BE2C (cell line): ENCODE data around the gene LEFTY1.

Experiments used
- DNase-seq: peaks from one replicate; pipeline ENCODE4 v3.0.0-alpha.2; 2020
- H3K27me3 ChIP-seq: fragments of 250-450 bp; sonication (Bioruptor Pico); 2 replicates; pipeline ENCODE4 v1.5.1; 2020; ENCODE audit warnings: mild to moderate bottlenecking
- H3K36me3 ChIP-seq: fragments of 250-450 bp; sonication (Bioruptor Pico); 2 replicates; pipeline ENCODE4 v1.5.1; 2020; ENCODE audit warnings: mild to moderate bottlenecking
- H3K4me1 ChIP-seq: fragments of 250-450 bp; sonication (Bioruptor Pico); 2 replicates; pipeline ENCODE4 v1.5.1; 2020
- H3K4me3 ChIP-seq: 2 replicates; pipeline ENCODE4 v1.5.1; 2011; ENCODE audit warnings: low read depth, low read length
- H3K9me3 ChIP-seq: fragments of 250-450 bp; sonication (Bioruptor Pico); 2 replicates; pipeline ENCODE4 v1.5.1; 2020
- TF ChIP-seq, protein P1 (sequence below): IDR thresholded peaks from 2 replicates; pipeline ENCODE4 v1.5.1; 2012; ENCODE audit warnings: mild to moderate bottlenecking, low read depth, low read length

LEFTY1 gene

DNA sequence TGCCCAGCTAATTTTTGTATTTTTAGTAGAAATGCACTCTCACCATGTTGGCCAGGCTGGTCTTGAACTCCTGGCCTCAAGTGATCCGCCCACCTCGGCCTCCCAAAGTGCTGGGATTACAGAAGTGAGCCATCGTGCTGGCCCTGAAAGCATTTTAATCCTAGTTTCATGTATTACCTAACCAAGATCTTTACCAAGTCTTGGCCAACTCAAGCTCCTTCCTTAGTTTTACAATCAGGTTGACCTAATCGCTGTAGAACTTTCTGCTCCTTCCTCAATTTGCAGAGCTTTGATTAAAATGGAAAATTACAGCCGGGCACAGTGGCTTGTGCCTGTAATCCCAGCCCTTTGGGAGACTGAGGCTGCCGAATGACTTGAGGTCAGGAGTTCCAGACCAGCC is 3.6 kb downstream of the LEFTY1 start:
- no peak overlapping the region for H3K4me3 ChIP-seq
- H3K4me1 ChIP-seq, result no peaks in the 10 kb centered on the region

DNA sequence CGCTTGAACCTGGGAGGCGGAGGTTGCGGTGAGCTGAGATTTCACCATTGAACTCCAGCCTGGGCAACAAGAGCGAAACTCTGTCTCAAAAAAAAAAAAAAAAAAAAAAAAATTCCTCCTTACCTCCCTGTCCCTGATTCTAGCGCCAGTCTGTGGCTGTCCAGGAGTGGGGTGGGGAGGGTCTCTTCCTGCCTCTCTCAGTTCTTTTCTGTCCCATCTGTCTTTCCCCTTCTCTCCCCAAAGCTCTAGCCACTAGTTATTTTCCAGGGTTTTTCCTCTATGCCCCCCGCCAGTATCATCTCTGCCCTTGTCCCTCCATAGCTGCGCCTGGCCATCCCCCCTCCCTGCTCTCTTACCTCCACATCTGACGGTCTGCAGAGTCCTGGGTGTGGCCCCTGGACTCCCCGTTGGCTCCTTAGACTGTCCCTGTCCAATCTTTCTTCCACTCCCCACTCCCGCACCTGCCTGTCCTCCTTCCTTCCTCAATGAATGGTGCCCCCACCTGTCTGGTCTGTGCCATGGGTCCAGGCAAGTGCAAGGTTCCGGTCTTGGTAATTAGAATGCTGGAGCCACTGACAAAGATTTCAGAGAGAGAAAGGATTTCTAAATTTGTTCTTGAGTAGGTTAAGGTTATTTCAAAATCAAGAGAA is 5.2 kb downstream of the LEFTY1 start:
- DNase-seq, result no peak
- H3K27me3 ChIP-seq, result no peaks in the 10 kb centered on the region

More for the DNA sequence above, 3.6 kb downstream of the LEFTY1 start:
- H3K9me3 ChIP-seq, result no peaks in the 10 kb centered on the region
- DNase-seq, result no peak
- H3K27me3 ChIP-seq, result no peaks in the 10 kb centered on the region
- TF ChIP-seq, protein P1, sequence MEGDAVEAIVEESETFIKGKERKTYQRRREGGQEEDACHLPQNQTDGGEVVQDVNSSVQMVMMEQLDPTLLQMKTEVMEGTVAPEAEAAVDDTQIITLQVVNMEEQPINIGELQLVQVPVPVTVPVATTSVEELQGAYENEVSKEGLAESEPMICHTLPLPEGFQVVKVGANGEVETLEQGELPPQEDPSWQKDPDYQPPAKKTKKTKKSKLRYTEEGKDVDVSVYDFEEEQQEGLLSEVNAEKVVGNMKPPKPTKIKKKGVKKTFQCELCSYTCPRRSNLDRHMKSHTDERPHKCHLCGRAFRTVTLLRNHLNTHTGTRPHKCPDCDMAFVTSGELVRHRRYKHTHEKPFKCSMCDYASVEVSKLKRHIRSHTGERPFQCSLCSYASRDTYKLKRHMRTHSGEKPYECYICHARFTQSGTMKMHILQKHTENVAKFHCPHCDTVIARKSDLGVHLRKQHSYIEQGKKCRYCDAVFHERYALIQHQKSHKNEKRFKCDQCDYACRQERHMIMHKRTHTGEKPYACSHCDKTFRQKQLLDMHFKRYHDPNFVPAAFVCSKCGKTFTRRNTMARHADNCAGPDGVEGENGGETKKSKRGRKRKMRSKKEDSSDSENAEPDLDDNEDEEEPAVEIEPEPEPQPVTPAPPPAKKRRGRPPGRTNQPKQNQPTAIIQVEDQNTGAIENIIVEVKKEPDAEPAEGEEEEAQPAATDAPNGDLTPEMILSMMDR, result no peak
- H3K36me3 ChIP-seq, result no peaks in the 10 kb centered on the region

DNA sequence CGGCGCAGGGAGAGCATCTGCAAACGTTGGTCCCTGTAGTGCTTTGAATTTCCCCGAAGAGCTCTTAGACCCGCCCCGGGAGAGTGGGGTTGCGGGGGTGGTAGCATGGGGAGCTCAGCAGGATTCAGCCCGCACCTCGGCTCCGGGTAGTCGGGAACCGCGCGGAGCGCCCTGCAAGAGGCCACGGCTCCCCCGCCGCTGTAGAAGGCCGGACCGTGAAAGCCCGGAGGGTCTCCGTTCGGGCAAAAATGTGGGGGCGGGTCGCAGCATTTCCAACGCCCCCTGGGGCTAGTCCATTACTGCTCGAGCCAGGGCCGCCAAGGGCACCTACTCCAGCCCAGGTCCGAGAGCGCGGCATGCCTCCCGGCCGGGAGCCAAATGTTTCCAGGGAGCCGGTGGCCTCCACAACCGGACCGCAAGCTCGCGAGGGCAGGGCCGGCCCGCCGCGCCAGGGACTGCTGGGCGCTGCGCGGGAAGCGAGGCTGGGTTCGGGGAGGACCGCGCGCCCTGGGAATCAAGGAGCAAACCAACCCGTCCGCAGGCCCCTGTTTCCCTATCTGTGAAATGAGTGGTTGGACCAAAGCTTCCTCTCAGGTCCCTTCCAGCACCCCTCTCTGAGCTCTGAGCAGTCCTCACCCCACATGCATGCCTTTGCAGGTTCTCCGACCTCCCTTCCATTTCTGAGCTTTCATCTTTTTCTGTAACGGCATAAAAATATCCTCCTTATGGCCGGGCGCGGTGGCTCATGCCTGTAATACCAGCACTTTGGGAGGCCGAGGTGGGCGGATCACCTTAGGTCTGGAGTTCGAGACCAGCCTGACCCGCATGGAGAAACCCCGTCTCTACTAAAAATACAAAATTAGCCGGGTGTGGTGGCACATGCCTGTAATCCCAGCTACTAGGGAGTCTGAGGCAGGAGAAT is 6.0 kb downstream of the LEFTY1 start:
- Histone ChIP-seq H3K36me3 (no peaks in the 10 kb centered on the region), H3K4me1 (no peaks in the 10 kb centered on the region), H3K4me3 (peak overlapping the region; percentile 84), H3K27me3 (no peaks in the 10 kb centered on the region), H3K9me3 (no peaks in the 10 kb centered on the region)
- peak; percentile 43 for DNase-seq
- TF ChIP-seq, protein P1, result no peak

More for the DNA sequence above, 5.2 kb downstream of the LEFTY1 start:
- H3K36me3 ChIP-seq, result no peaks in the 10 kb centered on the region
- H3K4me3 ChIP-seq, result no peak overlapping the region
- no peaks in the 10 kb centered on the region for H3K9me3 ChIP-seq
- TF ChIP-seq, protein P1, result no peak
- H3K4me1 ChIP-seq, result no peaks in the 10 kb centered on the region

DNA sequence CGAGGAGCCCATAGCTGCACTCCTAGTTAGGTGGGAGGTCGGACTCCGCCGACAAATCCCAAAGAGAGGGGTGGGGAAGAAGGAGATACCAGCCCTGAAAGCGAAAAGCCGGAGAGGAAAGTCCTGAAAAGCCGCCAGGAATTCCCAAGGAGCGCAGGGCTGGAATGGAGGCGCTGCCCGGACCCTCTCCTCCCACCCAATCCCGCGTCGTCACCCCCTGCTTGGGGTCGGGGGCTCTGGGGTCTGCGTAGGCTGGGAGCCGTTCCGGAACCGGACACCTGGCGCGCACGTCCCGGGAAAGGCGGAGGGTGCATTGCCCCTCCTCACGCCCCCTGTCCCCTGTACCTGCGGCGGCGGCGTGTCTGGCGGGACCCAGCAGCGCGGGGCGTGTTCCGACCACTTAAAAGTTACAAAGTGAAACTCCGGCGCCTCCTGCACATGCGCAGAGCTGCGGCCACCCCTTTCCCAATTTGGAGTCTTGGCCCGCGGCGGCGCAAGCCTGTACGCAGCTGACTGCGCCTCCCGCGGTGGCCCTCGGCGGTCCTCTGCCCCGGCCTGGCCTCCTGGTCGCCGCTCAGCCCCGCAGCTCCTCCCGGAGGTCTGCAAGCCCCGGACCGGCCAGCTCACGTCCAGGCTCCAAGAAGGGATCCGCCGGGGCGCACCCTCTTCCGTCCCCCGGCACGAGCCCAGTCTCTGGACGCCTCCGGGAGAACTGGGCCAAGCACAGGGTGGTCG is 6.8 kb downstream of the LEFTY1 start, which contains the start of gene TMEM63A:
Gene TMEM63A (minus strand): TSS at position 422 of the 735 bp plus-strand sequence. CDS start 4,800 bp downstream, outside the sequence.
- H3K4me1 ChIP-seq, result no peaks in the 10 kb centered on the region
- H3K4me3 ChIP-seq, result peak within 1 kb of the TSS; percentile 84
- TF ChIP-seq, protein P1, result no peak
- no peaks in the 10 kb centered on the region for H3K9me3 ChIP-seq
- no peaks in the 10 kb centered on the region for H3K36me3 ChIP-seq
- peak; percentile 82 for DNase-seq
- H3K27me3 ChIP-seq, result no peaks in the 10 kb centered on the region

DNA sequence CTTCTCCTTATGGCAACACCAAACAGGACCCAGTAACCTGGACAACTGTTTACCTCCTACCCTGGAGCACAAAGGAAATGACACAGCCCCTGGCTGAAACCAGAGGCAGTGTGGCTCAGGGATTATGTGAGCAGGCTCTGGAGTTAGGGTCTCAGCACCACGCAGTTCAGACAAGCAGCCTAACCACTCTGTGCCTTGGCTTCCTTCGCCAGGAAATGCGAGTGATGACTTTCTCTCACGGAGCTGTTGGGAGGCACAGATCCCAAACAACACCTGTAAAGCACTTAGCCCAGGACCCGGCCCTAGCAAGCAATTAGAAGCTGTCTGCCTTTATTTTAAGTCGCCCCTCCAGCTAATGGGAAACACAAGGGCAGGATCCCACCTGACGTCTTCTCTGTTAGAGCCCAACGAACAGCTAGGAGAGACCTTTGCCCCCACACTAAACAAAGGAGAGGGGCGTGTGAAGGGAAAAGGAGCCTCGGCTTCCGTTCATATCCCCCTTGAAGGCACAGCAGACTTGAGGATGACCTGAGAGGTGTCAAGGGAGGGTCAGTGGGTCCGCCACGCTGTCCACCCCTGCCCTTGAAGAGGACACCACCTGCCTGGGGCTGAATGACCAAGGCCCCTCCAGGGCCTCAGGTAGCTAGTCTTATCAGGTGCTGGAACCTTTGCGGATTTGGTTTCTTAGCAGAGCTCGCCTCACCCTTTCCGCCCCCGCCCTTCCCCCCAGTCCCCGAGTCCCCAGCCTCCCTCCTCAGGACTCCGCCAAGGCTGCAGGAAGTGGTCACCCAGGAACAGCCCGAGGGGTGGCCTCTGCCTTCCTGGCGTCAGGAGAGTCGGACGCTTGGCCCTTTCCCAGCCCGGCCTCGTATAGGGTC is 7.6 kb downstream of the LEFTY1 start:
- Histone ChIP-seq H3K27me3 (no peaks in the 10 kb centered on the region), H3K9me3 (no peaks in the 10 kb centered on the region), H3K36me3 (no peaks in the 10 kb centered on the region), H3K4me3 (peak overlapping the region; percentile 84), H3K4me1 (no peaks in the 10 kb centered on the region)
- no peak for DNase-seq
- TF ChIP-seq, protein P1, result no peak
